ENCODE results near the gene EXOSC9.

Gene EXOSC9

DNA sequence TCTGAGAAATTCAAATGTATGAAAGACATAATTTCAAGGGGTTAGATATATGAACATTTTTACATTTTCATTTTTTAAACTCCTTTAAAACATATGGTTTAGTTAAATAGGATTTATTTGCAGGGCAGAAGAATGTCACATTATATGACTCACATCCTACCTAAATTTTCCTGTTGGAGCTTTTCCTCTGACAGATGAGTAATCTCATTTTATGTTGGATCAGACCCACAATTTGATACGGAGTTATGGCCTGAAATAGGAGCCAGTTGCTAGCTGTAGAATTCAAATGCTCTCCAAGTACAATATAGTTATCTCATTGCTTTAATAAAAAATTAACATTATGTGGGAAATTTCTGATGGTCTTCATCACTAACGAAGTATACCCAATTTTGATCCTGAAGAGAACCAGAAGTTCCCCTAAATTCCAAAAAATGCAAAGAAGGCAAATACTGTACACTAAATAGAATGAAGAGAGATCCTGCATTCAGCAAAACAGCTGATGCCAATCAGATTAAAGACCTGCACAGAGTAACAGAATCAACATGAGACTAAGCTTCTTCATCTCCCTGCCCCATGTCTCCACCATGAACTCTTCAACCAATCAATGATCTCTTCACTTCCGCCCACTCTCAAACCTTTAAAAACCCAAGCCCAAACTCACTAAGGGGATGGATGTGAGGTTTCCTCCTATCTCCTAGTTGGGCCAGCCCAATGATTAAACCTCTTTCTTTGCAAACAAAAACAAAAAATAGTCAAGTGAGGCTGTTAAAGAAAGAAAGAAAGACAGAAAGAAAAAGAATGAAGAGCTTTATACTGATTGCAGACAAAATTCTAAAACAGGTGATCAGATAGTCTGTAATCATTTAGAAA lies 10.9 kb upstream of the EXOSC9 start:
- DNase-seq: peak; percentile 86

DNA sequence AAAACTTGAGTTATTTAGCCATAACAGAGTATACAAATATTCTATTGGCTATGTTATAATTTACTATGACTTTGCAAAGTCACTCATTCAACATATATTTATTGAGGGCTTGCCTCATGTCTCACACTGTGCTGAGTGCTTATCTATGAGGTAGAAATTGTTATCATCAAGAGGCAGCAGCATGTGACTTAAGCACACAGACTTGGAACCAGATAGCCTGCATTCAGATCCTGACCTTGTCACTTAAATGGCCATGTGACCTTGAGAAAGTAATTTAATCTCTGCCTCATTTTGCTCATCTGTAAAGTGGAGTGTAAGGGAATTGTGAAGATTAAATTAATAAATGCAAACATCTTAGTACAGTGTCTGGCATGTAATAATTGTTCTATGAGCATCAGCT lies 10.1 kb upstream of the EXOSC9 start:
- DNase-seq: no peak

DNA sequence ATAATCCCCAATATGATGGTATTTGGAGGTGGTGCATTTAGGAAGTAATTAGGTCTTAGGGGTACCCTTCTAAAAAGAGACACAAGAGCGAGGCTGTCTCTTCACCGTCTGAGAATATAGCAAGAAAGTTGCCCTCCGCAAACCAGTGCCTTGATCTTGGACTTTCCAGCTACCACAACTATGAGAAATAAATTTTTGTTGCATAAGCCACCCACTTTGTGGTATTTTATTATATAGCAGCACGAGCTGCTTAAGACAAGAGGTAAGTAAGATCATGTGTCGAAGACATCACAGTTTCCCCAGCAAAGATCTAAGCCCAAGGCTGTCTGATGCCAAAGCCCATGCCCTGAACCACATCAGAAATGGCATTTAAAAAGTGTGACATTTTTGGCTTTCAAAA lies 9.6 kb upstream of the EXOSC9 start:
- DNase-seq: peak; percentile 81

DNA sequence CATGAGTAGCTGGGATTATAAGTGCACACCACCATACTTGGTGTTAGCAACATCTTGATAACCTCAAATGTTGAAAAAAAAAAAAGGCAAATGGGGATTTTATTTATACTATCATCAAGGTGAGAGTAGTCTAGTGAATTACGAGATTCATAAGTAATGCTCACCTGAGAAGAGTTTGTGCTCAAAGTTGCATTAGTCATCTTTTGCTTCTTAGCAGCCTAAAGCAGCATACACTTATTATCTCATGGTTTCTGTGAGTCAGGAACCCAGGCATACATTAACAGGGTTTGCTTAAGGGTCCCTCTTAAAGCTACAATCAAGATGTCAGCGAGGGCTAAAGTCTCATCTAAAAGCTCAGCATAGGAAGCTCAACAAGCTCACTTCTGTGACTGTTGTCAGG lies 8.2 kb upstream of the EXOSC9 start:
- no peak for DNase-seq

DNA sequence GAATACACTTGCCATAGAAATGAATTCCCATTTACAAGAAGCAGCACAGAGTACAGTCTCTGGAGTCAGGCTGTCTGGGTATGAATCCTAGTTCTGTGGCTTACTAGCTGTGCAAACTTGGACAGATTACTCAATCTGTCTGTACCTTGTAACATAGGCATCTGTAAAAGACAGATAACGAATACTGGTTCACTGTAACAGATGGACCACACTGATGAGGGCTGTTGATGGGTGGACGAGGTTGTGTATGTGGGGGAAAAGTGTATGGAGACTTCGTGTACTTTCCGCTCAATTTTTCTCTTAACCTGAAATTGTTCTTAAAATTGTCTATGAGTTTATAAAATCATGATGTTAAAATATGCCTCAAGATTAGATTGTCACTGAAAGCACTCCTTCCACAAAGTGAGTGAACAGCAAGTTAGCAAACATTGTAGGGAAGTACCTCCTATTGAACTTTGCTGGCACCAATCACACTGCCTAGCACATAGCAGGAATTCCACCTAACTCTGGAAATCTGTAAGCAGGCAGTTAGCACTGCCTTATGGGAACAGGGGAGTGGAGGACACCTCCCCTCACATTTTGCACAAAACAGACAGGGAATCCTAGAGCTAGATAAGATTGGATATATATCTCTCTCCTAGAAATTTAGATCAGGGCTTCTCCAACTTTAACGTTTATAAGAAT lies 6.5 kb upstream of the EXOSC9 start:
- no peak for DNase-seq

DNA sequence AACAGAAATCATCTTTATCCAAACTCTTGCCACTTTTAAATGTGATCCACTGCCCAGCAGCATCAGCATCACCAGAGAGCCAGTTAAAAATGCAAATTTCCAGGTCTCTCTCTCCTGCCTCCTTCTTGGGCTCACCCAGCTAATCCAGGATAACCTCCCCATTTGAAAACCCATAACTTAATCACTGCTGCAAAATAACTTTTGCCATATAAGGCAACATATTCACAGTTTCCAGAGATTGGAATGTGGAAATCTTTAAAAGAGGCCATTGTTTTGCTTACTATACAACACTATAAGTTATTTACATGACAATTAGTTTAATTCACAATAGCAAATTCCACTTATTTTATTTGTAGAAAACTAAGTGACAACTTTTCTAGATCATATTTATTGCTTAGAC lies 4.8 kb upstream of the EXOSC9 start:
- DNase-seq: peak; percentile 32

DNA sequence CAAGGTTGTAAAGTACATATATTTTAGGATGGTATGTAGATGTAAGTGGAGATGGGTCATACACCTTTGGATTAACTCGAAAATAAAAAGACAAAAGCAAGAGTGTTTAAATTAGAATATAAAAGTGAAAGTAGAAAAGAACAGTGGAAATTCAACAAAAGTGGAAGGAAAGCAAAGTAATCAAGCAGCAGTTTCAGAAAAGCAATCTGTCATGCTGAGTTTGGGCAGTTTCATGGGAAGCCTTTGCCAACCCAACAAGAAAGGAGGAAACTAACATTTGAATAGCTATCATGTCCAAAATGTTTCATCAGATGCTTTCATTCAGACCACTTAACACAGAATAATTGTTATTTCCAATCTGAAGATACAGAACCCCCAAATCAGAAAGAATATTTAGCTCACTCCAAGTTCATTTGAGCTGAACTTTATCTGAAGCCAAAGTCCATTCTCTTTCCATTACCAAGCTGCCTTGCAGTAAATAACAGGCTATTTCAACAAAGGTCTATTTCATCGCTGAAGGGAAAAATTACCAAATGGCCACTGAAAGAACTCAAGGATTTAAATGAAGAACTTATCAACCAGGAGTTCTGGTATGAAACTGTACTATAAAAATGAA lies 1.8 kb upstream of the EXOSC9 start:
- DNase-seq: no peak

DNA sequence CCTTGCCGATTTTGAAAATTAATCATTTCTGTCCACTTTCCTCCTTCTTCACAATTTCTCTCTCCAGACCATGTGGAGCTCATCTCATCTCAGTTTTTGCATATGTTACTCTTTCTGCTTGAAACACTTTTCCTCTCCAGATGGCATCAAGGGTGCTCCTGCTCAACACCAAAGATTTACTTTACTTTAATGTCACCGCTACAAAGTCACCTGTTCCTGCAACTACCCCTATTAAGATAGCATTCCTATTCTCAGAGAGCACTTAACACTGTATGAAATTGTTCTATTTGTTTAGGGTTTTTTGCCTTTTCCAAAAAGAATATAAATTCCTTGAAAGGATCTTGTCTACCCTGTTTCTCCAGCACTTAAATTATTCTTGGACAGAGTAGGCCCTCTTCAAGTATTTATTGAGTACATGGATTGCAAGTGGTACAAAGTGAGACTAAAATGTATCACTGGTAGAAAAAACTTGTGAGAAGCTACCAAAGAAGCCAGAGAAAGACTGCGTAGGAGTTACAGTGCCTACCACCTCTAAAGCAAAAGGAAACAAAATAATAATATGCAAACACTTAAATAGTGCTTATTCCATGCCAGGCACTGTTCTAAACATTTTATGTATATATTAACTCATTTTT lies 1.1 kb upstream of the EXOSC9 start:
- DNase-seq: no peak

DNA sequence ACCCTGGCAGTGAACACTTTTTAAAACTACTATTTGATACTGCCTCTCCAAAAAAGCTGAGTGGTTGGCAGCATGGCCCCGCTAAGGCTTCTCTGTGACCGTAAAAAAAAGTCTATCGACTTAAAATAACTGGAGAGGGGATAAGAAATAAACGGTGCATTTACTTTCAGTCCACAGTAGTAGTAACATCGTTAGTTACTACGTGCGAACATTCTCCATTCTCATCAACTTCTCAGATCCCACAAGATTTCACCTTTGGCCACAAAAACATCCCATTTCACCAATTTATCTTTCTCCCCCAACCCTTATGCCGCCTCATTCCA lies 524 bp upstream of the EXOSC9 start:
- DNase-seq: no peak

DNA sequence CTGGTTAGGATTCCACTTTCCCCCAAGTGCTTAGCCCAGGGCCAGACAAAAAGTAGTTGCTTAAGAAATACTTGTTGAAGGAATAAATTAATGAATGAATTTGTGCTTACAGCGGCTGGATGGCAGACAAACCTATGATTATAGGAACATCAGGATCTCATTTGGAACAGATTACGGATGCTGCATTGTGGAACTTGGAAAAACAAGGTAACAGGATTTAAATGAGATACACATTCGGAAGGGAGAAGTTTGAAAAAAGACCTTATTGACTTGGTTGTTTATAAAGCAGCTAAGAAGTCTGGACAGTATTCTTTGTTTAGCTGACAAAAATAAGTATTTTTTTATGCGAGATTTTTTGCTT lies 572 bp downstream of the EXOSC9 start:
- DNase-seq: no peak

DNA sequence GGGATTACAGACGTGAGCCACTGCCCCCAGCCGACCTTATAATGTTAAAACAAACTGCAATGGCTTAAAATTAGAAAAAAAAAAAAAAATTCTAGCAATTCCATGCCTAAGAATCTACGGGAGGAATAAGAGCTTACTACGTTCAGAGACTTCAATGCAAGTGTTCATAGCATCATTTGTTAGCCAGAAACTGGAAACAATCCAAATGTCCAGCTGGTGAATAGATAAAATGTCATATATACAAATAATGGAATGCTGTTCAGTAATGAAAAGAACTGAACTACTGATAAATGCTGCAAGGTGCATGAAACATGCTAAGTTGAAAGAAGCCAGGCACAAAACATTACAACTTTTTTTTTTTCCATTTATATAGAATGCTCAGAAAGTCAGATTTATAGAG lies 5.3 kb downstream of the EXOSC9 start:
- no peak for DNase-seq

DNA sequence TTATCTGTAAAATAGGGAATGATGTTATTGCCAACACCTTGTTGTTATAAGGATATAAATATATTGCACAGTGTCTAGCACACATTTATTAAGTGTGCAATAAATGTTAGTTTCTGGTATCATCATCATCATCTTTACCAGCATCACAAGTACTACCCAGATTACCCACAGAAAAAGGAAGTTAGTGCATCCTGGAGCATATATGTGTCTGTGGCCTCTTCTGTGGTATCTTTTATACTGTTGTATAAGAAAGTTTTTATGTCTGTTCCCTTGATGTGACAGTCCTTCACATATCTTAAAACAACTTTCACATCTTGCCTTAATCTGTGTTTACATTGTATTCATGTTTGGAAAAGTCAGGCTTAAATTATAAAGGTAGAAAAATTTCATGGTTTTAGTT lies 10.0 kb downstream of the EXOSC9 start:
- no peak for DNase-seq

DNA sequence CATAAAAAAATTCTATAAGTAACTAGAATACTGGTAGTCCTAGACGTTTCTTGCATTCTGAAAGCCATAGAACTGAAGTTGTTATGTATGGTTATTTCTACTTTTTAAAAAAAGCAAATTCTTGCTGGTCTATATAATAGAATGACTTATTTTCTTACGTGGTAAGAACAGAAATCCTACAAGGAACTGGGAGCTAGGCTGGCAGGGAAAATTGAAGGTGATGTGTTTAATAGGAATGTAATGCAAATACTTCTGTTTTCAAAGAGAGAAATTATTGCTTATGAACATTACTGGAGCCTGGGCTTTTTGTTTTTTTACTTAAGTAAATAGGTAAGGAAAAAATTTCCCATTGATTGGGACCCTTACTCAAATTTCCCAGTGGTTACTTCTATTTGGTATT lies 13.6 kb downstream of the EXOSC9 start:
- DNase-seq: peak; percentile 28

DNA sequence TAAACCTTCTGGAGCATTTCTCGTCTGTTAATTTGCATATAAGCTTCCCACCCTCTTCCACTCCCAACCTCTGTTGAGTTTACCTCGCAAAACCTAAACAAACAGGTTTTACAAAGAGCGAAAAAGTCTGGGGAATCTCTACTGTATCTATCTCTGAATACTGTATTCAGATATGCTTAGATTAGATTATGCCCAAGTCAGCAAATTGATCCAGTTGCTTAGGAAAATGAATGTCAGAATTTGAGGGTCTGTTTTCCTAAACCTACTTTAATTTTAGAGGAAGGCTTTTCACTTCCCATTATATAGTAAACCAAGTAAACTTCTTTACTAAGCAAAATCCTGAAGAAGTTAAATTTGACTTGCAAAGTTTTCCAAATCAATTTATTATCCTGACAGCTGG lies 15.9 kb downstream of the EXOSC9 start:
- no peak for DNase-seq

DNA sequence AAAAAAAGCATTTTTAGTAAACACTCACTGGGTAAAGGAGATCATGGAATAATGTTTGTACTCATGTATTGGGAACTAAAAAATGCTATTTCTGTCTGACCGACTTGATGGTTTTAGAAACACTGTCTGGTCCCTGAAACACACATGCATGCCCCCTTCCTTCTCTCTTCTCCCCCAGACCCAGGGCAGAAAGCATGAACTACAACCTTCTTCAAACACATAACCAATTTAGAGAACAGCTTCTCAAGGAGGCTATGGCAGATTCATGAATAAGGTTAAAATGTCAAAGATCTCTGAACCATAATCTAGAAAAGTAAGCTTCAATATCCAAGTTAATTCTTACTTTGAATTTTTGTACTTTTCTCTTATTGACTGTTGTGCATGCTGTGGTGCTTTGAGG lies 16.6 kb downstream of the EXOSC9 start:
- no peak for DNase-seq

DNA sequence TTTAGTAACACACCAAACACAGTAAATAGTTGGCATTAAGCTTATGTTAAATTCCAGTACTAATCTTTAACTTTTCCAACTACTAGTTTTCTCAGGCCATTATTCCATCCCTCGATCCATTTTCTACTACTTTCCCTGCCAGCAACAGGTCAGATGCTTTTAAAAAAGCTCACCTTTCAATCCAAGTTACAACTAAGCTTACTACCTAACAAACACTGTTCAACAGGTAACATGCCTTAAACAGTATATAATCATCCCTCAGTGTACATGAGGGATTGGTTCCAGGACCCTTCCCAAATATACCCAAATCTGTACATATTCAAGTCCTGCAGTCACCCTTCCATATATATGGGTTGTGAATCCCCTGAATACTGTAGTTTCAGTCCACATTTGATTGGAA lies 17.1 kb downstream of the EXOSC9 start:
- DNase-seq: no peak

DNA sequence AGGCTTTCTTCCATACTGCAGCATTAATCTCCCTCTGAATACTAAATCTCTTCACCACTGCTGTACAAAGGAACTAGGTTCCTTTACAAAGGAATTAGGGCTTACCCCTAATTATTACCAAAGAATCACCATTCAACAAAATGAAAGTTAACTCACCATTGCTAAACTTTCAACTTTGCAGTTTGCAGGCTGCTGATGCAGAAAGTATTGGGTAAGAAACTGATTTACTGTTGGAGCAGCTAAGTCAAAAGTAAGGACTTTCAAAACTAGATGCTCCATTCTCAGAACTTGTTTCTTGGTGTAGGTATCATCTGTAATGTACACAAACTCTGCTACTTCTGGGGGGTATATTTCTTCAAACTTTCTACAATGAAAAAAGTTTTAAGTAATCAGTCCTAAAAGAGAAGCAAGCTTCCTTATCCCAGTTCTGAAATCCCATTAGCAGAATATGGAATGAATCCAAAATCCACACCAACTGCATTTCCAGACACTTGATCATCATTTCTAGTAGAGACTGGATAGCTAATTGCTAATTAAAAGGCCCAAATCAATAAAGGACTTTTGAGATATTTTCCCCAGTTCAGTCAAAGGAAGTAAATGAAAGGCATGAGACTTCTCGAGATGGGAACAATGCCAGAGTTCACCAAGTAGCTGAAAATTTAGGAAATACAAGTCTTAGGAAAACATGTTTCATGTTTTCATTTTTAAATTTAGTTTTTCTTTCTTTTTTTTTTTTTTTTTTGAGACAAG lies 18.3 kb downstream of the EXOSC9 start:
- DNase-seq: peak; percentile 38

DNA sequence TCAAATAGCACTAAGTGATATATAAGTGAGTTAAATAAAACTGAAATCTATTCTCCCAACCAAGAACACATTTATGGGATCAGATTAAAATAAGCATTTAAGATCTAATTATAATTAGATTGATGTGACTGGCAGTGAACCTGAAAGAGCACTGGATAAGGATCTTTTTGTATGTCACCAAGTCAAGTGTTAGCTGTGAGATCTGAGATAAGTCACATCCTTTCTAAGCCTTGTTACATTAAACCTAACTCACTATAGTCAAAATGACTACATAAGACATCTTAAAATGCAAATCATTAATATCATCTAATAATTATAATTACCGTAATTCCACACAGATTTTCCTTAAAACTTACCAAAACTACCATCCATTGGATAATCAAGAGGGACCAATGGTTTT lies 20.9 kb downstream of the EXOSC9 start:
- no peak for DNase-seq

DNA sequence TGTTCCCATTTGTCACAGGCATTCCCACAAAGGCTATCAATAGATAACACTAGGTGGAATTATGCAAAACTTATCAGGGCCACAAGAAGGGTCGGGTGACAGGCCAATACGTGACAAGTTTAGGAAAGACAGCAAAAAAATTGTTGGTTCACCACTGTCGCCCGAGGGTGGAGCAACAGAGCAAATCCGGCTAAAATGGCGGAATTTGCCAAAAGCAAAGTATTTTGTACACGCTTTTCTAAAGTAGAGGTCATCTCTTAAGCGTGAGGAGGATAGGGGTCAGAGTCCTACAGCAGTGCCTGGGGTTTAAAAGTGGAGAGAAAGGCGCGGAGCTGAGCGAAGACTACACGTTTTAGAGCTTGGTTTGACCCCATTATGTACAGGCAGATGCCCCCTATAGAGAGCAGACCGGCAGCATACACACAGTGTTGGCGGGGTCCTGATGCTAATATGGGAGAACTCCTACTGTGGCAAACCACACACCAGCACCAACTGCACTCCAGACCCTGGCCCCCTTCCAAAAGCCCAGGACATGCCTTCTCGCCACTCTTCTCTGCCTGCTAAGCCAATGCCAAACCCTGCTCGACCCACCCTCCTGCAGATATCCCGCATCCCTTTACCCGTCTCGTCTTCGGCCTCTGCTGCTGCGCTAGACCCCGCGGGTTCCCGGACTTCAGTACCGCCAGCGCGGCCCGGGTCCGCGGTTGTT lies 21.8 kb downstream of the EXOSC9 start:
- peak; percentile 43 for DNase-seq

DNA sequence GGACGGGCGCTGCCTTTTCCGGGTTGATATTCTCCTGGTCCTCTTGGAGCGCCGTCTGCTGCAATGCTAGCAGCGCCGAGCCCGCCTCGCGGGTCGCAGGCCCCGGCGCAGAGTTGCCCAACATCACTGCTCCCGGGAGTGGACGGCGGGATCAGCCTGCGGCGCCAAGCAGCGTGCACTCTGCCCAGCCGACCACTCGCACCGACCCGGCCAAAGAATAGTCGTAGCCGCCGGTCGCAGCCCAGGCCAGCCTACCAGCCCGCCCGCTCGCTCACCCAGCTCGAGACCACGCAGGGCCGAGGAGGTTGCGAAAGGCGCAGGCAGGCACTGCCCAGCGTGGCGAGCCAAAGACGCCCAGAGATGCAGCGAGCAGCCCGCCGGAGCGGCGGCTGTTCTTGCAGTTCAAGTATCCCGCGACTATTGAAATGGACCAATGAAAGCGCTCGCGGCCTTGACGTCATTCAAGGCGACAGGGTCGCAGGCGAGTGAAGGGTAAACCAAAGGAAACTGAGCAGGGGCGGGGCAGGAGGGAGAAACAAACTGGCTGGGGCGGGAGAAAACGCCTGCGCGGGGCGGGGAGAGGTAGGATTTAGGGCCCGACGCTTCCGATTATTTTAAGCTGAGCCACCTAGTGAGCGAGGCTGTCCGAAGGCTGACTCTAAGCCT lies 22.5 kb downstream of the EXOSC9 start, which contains the start of gene CCNA2:
Gene CCNA2 (minus strand): TSS at position 379 of the 666 bp plus-strand sequence. CDS start 255 bp downstream, at position 124.
- peak; percentile 97 for DNase-seq

DNA sequence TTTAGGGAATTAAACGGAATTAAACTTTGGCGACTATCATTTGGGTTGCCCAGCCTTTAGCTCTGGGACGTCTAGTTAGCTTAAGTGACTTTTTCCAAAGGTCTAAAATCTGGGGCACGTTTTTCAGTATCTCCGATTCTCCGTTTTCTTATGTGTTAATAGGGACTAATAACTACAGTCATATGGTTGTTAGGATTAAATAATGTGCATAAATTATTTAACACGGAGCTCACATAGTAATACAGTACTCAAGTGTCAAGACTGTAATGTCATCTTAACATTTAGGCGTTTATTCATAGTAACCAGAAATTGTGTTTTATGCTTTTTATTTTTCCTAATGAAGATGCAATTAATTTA lies 23.0 kb downstream of the EXOSC9 start:
- DNase-seq: no peak

DNA sequence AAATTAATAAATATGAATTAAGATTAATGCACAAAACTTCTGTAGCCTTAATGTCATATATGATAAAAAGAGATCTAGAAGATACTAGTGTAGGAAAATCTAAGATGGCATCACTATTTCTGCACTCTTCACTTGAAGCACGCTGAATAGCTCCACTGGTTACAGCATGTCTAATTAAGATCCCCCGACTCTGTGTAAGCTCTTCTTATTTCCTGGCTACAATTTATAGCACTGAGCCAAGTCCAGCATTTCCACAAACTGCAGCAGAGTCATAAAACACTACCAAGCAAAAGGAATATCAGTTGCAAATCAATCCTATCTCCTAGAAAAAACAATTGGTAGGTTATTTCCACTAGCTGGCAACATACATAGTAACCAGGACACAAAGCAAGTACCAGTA lies 23.8 kb downstream of the EXOSC9 start:
- DNase-seq: no peak

All from fibroblast of skin of back (primary cell).